Stimulated activated CD4-positive, alpha-beta T cell treated with anti-CD3 and anti-CD28 coated beads, Interleukin-4, amount 100 ng/mL, for 48 hours (primary cell): ENCODE data around the gene GPR107.

Experiments
- DNase-seq, 2 donors: peaks; one replicate each; pipeline ENCODE4 v3.0.0-alpha.2; 2020; ENCODE audit warnings: low read depth in 2 of 2

GPR107 gene

DNA sequence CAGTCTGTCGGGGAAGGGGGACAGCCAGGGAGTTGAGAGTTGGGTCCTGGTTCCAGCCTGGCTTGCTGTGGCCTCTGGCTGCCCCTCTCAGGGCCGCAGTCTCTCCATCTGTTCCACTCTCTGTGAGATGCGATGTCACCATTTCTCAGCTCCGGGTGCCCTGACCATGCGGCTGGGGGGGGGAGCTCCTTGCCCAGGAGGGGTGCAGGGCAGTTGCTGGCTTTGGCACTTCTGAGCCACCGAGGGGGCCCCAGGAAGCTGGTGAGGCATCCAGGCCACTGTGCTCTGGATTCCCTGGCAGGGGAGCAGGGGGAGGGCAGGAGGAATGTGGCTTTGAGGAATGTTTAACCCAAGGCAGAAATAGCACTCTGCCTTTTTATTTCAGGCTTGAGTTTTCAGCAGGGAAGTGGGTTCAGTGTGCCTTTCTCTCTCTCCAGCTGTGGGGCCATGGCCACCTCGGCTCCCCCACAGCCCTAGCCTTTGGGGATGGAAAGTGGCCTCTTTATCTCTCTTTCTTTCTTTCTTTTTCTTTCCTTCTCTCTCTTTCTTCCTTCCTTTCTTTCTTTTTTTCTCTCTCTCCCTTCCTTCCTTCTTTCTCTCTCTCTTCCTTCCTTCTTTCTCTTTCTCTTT lies 129.5 kb downstream of the GPR107 start:
- DNase-seq: no peak

DNA sequence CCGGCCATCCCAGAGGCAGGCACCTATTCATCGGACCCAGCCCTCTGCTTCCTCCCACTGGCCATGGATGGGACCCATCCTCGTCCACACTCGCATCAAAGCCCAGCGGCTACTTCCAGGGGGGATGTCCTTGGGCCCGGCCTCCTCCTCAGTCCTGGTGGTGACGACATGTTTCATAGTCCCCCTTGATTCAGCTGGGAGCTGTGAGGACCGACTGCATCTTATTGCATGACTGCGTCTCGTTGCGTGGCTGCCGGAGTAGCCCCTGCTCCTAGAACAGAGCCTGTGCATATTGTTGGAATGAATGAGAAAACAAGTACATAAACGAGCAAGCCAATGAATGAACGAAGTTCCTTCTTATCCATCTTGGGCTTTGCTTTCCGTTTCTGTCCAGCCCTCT lies 131.3 kb downstream of the GPR107 start:
- DNase-seq: no peak

DNA sequence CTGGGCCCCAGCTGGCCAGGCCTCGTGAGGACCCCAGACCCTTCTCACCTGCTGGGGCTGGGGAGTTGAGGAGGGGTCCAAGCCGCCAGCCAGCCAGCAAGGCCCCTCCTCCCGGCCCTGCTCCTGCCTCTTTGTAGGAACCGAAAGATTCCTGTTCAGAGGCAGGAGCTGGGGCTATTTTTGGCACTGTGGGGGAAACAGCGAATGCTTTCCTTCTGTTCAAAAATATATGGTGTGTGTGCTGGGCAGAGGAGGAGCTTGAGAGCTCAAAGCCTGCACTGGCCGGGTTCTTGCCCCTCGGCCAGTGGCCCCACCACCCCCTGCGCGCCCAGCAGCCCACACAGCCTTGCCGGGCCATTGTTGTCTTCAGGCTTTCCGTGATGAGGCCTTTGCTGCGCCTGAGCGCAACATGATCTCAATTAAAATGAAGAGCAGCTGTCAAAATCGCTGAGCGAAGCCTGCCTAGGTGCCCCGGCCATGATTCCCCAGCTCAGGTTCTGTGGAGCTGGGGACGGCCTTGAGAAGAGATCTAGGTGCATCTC lies 131.9 kb downstream of the GPR107 start:
- no peak for DNase-seq

DNA sequence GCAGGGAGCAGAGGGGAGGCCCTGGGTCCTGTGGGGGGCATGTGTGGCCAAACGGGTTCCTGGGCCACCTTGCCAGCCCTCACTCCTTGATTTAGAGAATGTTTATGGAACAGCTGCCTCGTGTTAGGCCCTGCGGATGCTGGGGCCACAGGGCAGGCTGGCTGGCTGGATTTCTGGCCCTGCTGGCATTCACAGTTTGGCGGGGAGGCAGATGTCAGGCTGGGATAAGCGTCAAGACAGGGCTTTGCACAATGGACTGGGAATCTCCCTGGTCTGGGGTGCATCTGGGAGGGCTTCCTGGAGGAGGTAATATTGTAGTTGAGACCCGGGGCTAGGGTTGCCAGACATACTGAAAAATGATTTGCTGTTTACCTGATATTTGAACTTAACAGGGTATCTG lies 132.3 kb downstream of the GPR107 start:
- no peak for DNase-seq

DNA sequence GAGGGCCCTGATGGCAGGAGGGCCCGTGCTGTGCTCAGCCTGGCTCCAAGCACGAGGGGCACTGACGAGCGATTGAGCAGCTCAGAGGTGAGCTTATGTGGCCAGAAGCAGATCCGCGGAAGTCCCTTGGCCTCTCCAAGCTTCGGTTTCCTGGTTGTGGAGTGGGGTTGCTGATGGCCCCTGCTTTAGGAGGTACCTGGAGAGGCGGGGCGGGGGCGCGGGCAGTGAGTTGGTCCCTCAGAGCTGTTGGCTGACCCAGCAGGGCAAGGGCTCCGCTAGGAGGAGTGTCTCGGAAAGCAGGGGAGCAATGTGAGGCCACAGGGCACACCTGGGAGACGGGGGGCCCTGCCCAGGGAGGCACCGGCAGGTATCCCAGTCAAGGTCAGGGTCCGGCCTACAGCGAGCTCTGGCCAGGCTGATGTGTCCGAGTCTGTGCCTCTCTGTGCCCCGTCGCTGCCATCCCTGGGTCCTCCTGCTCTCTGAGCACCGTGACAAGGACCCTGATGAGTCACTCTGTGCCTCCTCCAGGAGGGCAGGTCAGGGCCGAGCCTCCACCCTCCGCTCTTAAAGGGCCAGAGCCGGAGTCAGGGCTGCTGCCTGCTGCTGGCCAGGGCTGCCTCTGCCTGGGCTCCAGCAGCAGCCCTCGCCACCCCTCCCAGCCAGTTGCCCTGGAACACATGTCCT lies 133.3 kb downstream of the GPR107 start:
- DNase-seq: no peak

DNA sequence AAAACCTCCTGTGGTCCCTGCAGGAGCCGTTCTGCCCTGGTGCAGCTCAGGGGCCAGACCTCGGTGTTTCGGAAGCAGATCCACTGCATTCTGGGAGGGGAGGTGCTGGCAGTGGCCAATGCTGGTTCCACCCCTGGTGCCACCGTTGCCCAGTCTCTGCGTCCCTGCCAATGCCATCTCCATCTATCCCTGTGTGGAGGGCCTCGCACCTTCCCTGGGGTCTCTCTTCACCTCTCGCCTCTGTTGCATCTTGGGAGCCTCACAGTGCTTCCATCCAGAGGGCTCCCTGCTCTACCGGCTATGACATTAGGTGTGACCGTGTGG lies 133.8 kb downstream of the GPR107 start:
- DNase-seq: no peak

DNA sequence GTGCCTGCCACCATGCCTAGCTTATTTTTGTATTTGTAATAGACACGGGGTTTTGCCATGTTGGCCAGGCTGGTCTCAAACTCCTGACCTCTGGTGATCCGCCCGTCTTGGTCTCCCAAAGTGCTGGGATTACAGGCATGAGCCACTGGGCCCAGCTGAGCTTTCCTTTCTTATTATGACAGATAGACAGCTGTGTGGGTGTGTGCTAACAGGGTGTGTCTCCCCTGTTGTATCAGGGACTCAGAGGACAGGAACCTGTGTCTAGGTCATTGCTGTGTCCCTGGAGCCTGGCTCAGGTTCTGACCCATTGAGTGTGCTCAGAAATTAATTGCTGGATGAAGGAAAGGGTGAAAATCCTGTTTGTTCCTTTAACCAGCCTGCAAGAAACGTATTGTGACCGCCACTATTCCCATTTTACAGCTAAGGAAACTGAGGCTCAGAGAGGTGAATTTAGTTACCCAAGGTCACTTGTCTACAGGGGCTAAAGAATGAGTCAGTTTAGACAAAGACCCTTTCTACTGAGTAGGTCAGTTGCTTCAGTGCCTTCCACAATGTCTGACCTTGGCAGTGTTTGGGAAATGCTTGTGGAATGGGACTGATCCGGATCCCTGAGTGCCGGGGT lies 135.3 kb downstream of the GPR107 start:
- no peak for DNase-seq
